ENCODE results near the gene CBFA2T2. TPM values are rescaled to one million over a fixed set of nuclear protein-coding genes. Genes with fewer than 3 reads are reported as not detected.
"Not testable (repeated sequence)": the region's sequence is repeated elsewhere in the genome, so short reads cannot be mapped to it uniquely, and the experiment has no call there.

Gene CBFA2T2
- total RNA-seq, 1 experiment from 2014 or later: 15.4 TPM

- Mint-ChIP-seq H3K9me3 (ENCODE audit: unreplicated experiment) (no peaks in the 10 kb centered on the region), H3K36me3 (ENCODE audit: insufficient read depth, unreplicated experiment) (peaks cover 18% of the 10 kb centered on the region), H3K4me1 (ENCODE audit: insufficient read depth, unreplicated experiment) (peaks cover 9% of the 10 kb centered on the region), H3K27ac (ENCODE audit: low read depth, unreplicated experiment) (peak overlapping the region; percentile 93), H3K4me3 (ENCODE audit: unreplicated experiment) (no peak overlapping the region), H3K27me3 (ENCODE audit: insufficient read depth, unreplicated experiment) (no peaks in the 10 kb centered on the region)
- DNase-seq (ENCODE audit: unreplicated experiment): no peak
- POLR2A ChIA-PET: interaction anchor here (1.6 kb wide), 1 partner anchor 14 kb away, joined by 5 read pairs; no protein-coding TSS in a partner anchor
- TF ChIP-seq CTCF (IDR thresholded peaks at IDR 0.05; ENCODE audit: unreplicated experiment): no peak
- CTCF ChIA-PET: no interaction called here
- BruUV-seq (replicated peaks): no TSS peak
- intact Hi-C loops (cut with micrococcal nuclease): no loop called here
Measured at GRCh38 chr20:33556246-33556645, 66.3 kb downstream of the CBFA2T2 start.

- TF ChIP-seq CTCF (IDR thresholded peaks at IDR 0.05; ENCODE audit: unreplicated experiment): no peak
- intact Hi-C loops (cut with micrococcal nuclease): no loop called here
- H3K9me3 Mint-ChIP-seq (ENCODE audit: unreplicated experiment): no peaks in the 10 kb centered on the region
- ChIA-PET POLR2A (interaction anchor here (1.7 to 1.8 kb wide), 4 partner anchors 8 to 69 kb away, joined by 4 to 9 read pairs (median 8); partner anchors contain the start of gene CBFA2T2), CTCF (interaction anchor here (0.5 to 1.3 kb wide), 3 partner anchors 11 to 126 kb away, joined by 3 to 4 read pairs (median 3); no protein-coding TSS in a partner anchor)
- H3K36me3 Mint-ChIP-seq (ENCODE audit: insufficient read depth, unreplicated experiment): peaks cover 18% of the 10 kb centered on the region
- no TSS peak for BruUV-seq (replicated peaks)
- DNase-seq (ENCODE audit: unreplicated experiment): no peak
- peaks cover 17% of the 10 kb centered on the region for H3K4me1 Mint-ChIP-seq (ENCODE audit: insufficient read depth, unreplicated experiment)
- H3K27me3 Mint-ChIP-seq (ENCODE audit: insufficient read depth, unreplicated experiment): no peaks in the 10 kb centered on the region
- H3K4me3 Mint-ChIP-seq (ENCODE audit: unreplicated experiment): no peak overlapping the region
- peak overlapping the region; percentile 82 for H3K27ac Mint-ChIP-seq (ENCODE audit: low read depth, unreplicated experiment)
Measured at GRCh38 chr20:33558348-33559144, 68.7 kb downstream of the CBFA2T2 start.

GRCh38 chr20:33559212-33559611 lies 69.3 kb downstream of the CBFA2T2 start:
- Mint-ChIP-seq H3K4me1 (ENCODE audit: insufficient read depth, unreplicated experiment) (peaks cover 17% of the 10 kb centered on the region), H3K9me3 (ENCODE audit: unreplicated experiment) (no peaks in the 10 kb centered on the region), H3K36me3 (ENCODE audit: insufficient read depth, unreplicated experiment) (peaks cover 18% of the 10 kb centered on the region), H3K4me3 (ENCODE audit: unreplicated experiment) (no peak overlapping the region), H3K27ac (ENCODE audit: low read depth, unreplicated experiment) (no peak overlapping the region), H3K27me3 (ENCODE audit: insufficient read depth, unreplicated experiment) (no peaks in the 10 kb centered on the region)
- intact Hi-C loops (cut with micrococcal nuclease): no loop called here
- no TSS peak for BruUV-seq (replicated peaks)
- ChIA-PET CTCF (interaction anchor here (1.2 to 1.3 kb wide), 2 partner anchors 12 to 109 kb away, joined by 3 to 4 read pairs; no protein-coding TSS in a partner anchor), POLR2A (interaction anchor here (0.6 to 1.8 kb wide), 3 partner anchors 11 to 71 kb away, joined by 3 to 9 read pairs (median 8); partner anchors contain the start of gene CBFA2T2)
- no peak for TF ChIP-seq CTCF (IDR thresholded peaks at IDR 0.05; ENCODE audit: unreplicated experiment)
- peak; percentile 22 for DNase-seq (ENCODE audit: unreplicated experiment)

GRCh38 chr20:33560026-33560425 lies 70.1 kb downstream of the CBFA2T2 start:
- H3K9me3 Mint-ChIP-seq (ENCODE audit: unreplicated experiment): no peaks in the 10 kb centered on the region
- peaks cover 17% of the 10 kb centered on the region for H3K4me1 Mint-ChIP-seq (ENCODE audit: insufficient read depth, unreplicated experiment)
- TF ChIP-seq CTCF (IDR thresholded peaks at IDR 0.05; ENCODE audit: unreplicated experiment): no peak
- no peak for DNase-seq (ENCODE audit: unreplicated experiment)
- intact Hi-C loops (cut with micrococcal nuclease): no loop called here
- CTCF ChIA-PET: interaction anchor here (1.2 kb wide), 1 partner anchor 109 kb away, joined by 4 read pairs; no protein-coding TSS in a partner anchor
- POLR2A ChIA-PET: interaction anchor here (1.7 to 1.8 kb wide), 2 partner anchors 10 to 70 kb away, joined by 8 to 9 read pairs; partner anchors contain the start of gene CBFA2T2
- H3K27ac Mint-ChIP-seq (ENCODE audit: low read depth, unreplicated experiment): no peak overlapping the region
- H3K27me3 Mint-ChIP-seq (ENCODE audit: insufficient read depth, unreplicated experiment): no peaks in the 10 kb centered on the region
- no TSS peak for BruUV-seq (replicated peaks)
- no peak overlapping the region for H3K4me3 Mint-ChIP-seq (ENCODE audit: unreplicated experiment)
- peaks cover 18% of the 10 kb centered on the region for H3K36me3 Mint-ChIP-seq (ENCODE audit: insufficient read depth, unreplicated experiment)

GRCh38 chr20:33561053-33561452 lies 71.2 kb downstream of the CBFA2T2 start:
- intact Hi-C loops (cut with micrococcal nuclease); H3K27me3 Mint-ChIP-seq (ENCODE audit: insufficient read depth, unreplicated experiment); H3K4me3 Mint-ChIP-seq (ENCODE audit: unreplicated experiment); DNase-seq (ENCODE audit: unreplicated experiment); H3K9me3 Mint-ChIP-seq (ENCODE audit: unreplicated experiment); BruUV-seq (replicated peaks): not testable (repeated sequence)
- peaks cover 11% of the 10 kb centered on the region for H3K4me1 Mint-ChIP-seq (ENCODE audit: insufficient read depth, unreplicated experiment)
- H3K27ac Mint-ChIP-seq (ENCODE audit: low read depth, unreplicated experiment): peak overlapping the region; percentile 12
- CTCF ChIA-PET: interaction anchor here (0.7 to 0.8 kb wide), 2 partner anchors 41 to 49 kb away, joined by 3 read pairs; no protein-coding TSS in a partner anchor
- POLR2A ChIA-PET: interaction anchor here (0.7 to 2.5 kb wide), 11 partner anchors 9 to 105 kb away, joined by 3 to 22 read pairs (median 8); partner anchors contain the start of genes ACTL10 and CBFA2T2
- H3K36me3 Mint-ChIP-seq (ENCODE audit: insufficient read depth, unreplicated experiment): peaks cover 18% of the 10 kb centered on the region
